Stimulated activated effector memory CD8-positive, alpha-beta T cell treated with anti-CD3 and anti-CD28 coated beads, Interleukin-12 subunit alpha, Interleukin-12 subunit beta, amount 100 ng/mL, for 72 hours (primary cell): ENCODE data around the gene SETD4.

Source experiments
- ATAC-seq: fragments of 150-1000 bp; cut with Tn5 transposase; 2 replicates; pipeline ENCODE4 v1.10.0; 2021
- DNase-seq, 2 donors: peaks; one replicate each; pipeline ENCODE4 v3.0.0; 2021 to 2022; ENCODE audit warnings: low spot score in 2 of 2
- H3K27ac Mint-ChIP-seq: one replicate; pipeline ENCODE4 v1.8.0; 2022; ENCODE audit warnings: mild to moderate bottlenecking, mixed read lengths
- H3K36me3 Mint-ChIP-seq: one replicate; pipeline ENCODE4 v1.8.0; 2022; ENCODE audit warnings: mild to moderate bottlenecking, mixed read lengths
- H3K4me1 Mint-ChIP-seq: one replicate; pipeline ENCODE4 v1.8.0; 2022; ENCODE audit warnings: mixed read lengths
- H3K4me3 Mint-ChIP-seq: one replicate; pipeline ENCODE4 v1.8.0; 2022; ENCODE audit warnings: mild to moderate bottlenecking, mixed read lengths
- H3K9me3 Mint-ChIP-seq: one replicate; pipeline ENCODE4 v1.8.0; 2022; ENCODE audit warnings: mixed read lengths

The SETD4 gene

DNA sequence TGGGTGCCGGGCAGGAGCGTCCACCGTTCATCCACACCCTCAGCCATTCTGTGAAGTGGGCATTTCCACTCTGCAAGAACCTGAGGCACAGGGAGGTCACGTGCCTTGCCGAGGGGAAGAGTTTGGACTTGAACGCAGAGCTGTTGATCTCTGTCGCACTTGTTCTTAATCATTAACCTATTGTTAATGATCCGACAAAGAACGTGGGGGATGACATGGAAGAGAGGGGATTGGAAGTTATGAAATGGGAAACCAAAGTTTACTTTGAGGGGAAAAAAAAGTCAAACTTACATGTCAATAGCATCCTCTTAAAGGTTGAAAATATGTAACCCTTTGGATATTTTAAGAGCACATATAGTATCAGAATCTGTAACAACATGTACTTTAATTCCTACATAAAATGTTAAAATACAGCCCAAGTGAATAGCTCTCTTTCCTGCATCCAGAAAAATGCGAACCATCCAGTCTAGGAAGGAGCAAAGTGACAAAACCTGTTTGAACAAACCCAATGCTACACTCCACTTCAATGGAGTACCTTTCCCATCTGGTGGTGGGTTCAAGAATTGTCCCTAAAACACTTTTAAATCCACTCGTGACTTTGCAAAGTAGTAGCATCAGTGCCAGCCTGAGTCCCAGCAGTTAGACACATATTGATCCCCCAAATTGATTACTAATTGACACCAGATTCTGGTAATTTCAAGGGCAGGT lies 75.5 kb downstream of the SETD4 start:
- H3K4me3 Mint-ChIP-seq = no peak overlapping the region
- no peaks in the 10 kb centered on the region for H3K36me3 Mint-ChIP-seq
- ATAC-seq (no peak), DNase-seq (no peak)
- H3K9me3 Mint-ChIP-seq = no peaks in the 10 kb centered on the region
- no peak overlapping the region for H3K27ac Mint-ChIP-seq
- H3K4me1 Mint-ChIP-seq = no peaks in the 10 kb centered on the region
